Dermis microvascular lymphatic vessel endothelial cell (primary cell): ENCODE data around the gene OR6Y1. TPM values are rescaled to one million over a fixed set of nuclear protein-coding genes. Genes with fewer than 3 reads are reported as not detected.

Source experiments
- DNase-seq, 2 donors: peaks; one replicate each; pipeline versions ENCODE4 v3.0.0 to v3.0.0-alpha.2; 2010; ENCODE audit warnings: low read depth in 2 of 2
- total RNA-seq: library from RNA; depleted of rRNA; stranded (reverse); fragments of >200 nt; gene quantifications from 2 replicates; pipeline ENCODE4 v1.2.1, GENCODE V29; 2014

The OR6Y1 gene
- total RNA-seq, 1 donor from 2014 or later, result not detected

- DNase-seq, result peak; percentile 29 to 46
Measured at GRCh38 chr1:158506369-158506987, 47.7 kb downstream of the OR6Y1 start.

GRCh38 chr1:158496374-158496773 is 57.8 kb downstream of the OR6Y1 start:
- DNase-seq, result peak; percentile 17 to 44

- no peak for DNase-seq
Measured at GRCh38 chr1:158494796-158495195, 59.4 kb downstream of the OR6Y1 start.

Other genes starting within 250 kb of the OR6Y1 start
- gene CD1B, start 222.9 kb downstream of the OR6Y1 start, total RNA-seq, result not detected in 2 replicates
- gene CD1E, start 200.5 kb downstream of the OR6Y1 start, total RNA-seq, result not detected in 2 replicates
- gene OR10T2, start 154.9 kb downstream of the OR6Y1 start, total RNA-seq, result not detected in 2 replicates
- gene OR10K2, start 128.2 kb downstream of the OR6Y1 start, total RNA-seq, result not detected in 2 replicates
- not detected in 2 replicates for gene OR10K1, start 92.6 kb downstream of the OR6Y1 start, total RNA-seq
- not detected in 2 replicates for gene OR10R2, start 82.2 kb downstream of the OR6Y1 start, total RNA-seq
- not detected in 2 replicates for gene OR6P1, start 16.2 kb upstream of the OR6Y1 start, total RNA-seq
- gene OR10X1, start 25.5 kb upstream of the OR6Y1 start, total RNA-seq, result not detected in 2 replicates
- gene OR10Z1, start 50.9 kb upstream of the OR6Y1 start, total RNA-seq, result not detected in 2 replicates
- gene SPTA1, start 132.3 kb upstream of the OR6Y1 start, total RNA-seq, result 1.3 and 2.0 TPM in 2 replicates
- not detected in 2 replicates for gene OR6K2, start 146.2 kb upstream of the OR6Y1 start, total RNA-seq
- gene OR6K3, start 166.3 kb upstream of the OR6Y1 start, total RNA-seq, result not detected in 2 replicates
- not detected in 2 replicates for gene OR6K6, start 200.3 kb upstream of the OR6Y1 start, total RNA-seq
- not detected in 2 replicates for gene OR6N1, start 217.8 kb upstream of the OR6Y1 start, total RNA-seq
- gene OR6N2, start 226.8 kb upstream of the OR6Y1 start, total RNA-seq, result not detected in 2 replicates